Effector CD8-positive, alpha-beta T cell (primary cell): Measurements from ENCODE around the gene PRR9.
"Not testable (repeated sequence)": the region's sequence is repeated elsewhere in the genome, so short reads cannot be mapped to it uniquely, and the experiment has no call there.

Experiments used
- DNase-seq: peaks from one replicate; lab custom pipeline; 2025; lab: John Stamatoyannopoulos, UW

The PRR9 gene

GRCh38 chr1:153229076-153229829 is 11.9 kb downstream of the PRR9 start:
- DNase-seq = not testable (repeated sequence)

DNA sequence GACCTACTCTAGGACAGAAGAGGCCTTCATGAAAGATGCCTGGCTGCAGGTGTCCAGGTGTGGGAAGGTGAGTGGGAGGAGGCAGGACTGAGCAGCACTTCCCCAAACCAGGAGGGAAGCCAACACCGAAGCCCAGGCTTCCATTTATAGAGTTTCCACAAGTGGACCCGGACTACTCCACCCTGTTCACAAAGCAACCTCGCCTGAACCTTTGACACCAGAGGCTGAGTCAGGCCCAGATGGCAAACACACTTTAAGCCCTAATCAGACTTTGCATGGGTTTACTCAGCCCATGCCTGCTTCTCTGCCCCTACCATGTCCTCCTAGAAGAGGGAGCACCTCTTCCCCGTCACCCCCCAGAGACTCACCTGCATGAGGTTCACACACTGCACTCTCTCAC is 14.0 kb downstream of the PRR9 start:
- DNase-seq = no peak

- no peak for DNase-seq
These were observed 14.4 kb downstream of the PRR9 start for GRCh38 chr1:153231785-153232184.

- DNase-seq = no peak
These were observed 15.2 kb downstream of the PRR9 start for GRCh38 chr1:153232553-153232952.

DNA sequence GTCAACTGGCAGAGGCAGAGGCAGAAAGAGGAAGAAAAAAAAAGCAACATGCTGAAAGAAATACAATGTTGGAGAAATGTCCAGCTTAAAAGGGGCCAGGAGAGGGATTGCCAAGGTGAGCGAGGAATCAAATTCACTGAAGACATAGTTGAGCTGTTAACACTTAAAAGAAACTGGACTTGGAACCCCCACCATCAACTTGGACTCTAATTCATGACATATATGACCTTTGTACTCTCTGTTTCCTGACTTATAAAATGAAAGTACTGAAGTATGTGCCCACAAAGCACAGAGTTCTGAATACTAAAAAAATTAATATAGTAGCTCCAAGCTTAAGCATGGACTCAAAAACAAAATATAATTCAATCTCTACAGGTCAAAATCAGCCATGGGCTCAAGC is 16.1 kb downstream of the PRR9 start:
- DNase-seq = no peak

DNA sequence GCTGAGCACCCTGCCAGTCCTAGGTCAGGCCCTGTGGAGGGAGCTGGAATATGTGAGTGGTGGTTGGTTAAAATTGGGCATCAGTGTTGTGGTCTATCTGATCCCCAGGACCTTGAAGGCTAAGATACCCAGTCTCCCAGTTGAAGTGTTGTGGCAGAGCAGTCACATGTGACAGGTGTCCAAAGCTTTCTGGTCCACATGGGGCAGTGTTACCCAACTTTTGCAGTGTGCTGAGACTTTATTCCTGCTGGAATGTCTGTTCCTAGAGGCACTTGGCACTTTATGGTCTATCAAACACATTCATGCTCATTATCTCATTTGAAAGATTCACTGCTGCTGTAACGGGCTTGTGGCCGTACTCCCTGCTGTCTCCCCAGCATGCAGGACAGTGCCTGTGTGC is 21.1 kb downstream of the PRR9 start:
- DNase-seq = no peak

- DNase-seq = no peak
These were observed 24.8 kb downstream of the PRR9 start for GRCh38 chr1:153242160-153242559.

- no peak for DNase-seq
These were observed 28.1 kb downstream of the PRR9 start for GRCh38 chr1:153245466-153245865.

GRCh38 chr1:153246018-153246417 is 28.6 kb downstream of the PRR9 start:
- no peak for DNase-seq

GRCh38 chr1:153246825-153247224 is 29.4 kb downstream of the PRR9 start:
- no peak for DNase-seq

- DNase-seq = no peak
These were observed 30.9 kb downstream of the PRR9 start for GRCh38 chr1:153248176-153248879.

GRCh38 chr1:153250166-153250565 is 32.8 kb downstream of the PRR9 start:
- no peak for DNase-seq

DNA sequence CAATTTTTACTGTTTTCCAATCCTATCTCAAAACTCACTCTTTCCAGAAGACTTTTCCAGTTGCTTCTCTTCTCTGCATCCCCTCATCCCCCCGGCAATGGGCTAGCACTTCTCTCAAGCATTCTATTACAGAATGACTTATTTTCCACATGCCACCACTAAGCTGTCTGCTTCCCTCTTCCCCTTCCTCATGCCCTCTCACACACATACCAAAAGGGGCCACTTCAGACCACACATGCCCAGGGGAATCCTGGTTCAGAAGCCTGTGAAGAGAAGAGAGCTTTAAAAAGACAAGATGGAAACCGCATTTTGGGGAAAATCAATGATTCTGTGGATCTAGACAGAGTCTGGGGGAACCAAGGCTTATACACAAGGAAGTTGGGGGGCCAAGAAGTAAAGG is 33.7 kb downstream of the PRR9 start:
- DNase-seq = no peak

- no peak for DNase-seq
These were observed 34.2 kb downstream of the PRR9 start for GRCh38 chr1:153251562-153251961.

DNA sequence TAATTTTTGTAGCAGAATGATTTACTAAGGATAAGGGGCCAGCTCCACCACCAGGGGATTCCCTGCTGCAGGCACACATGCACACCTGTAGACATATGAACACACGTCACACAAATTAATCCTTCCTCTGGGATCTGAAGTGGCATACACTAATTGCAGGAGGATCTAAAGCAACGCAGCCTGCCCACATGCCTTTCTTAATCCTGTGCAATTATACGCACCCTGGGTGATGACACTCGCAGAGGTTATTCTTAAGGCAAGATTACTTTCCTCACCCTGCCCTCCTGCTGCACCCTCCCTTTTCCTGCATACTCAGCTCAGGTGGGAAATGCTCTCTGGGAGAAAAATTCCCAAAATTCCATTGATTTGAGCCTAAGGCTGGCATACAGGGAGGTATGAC is 34.6 kb downstream of the PRR9 start:
- no peak for DNase-seq

DNA sequence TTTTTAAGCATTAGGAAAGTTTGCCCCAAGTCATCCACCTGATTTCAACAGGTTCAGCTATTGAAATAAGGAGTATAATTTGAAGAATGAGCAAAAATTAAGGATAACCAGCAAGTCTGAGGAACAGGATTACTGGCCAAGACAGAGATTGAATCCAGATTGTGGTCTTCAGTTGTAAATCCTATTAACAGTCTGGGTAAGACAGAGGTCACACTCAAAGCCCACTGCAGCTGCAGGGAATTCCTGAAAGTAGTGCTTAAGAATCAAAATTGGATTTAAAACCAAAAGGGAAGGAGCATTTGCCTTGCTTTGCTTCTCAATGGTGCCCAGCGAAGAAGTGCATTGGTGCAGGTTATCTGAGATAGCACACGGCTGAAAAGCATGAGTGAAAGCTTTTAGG is 35.7 kb downstream of the PRR9 start:
- no peak for DNase-seq

- DNase-seq = no peak
These were observed 36.3 kb downstream of the PRR9 start for GRCh38 chr1:153253693-153254092.

DNA sequence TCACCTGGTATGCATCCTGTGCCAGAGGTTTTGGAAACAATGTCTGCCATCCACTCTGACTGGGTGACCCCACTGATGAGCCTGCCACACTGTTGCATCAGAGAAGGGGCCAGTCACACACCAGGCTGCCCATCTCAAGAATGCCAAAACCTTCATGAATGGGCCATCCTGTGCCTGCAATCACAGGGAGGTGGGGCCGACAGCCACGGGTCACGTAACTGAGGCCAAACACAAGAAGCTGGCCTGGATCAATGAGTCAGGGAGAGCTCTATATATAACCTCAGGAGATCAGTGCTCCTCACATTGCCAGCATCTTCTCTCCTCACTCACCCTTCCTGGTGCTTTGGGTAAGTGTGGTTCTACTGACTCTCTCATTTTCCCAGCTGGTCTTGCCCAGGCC is 42.0 kb downstream of the PRR9 start, which contains the start of gene LORICRIN:
LORICRIN (plus strand) TSS at position 301 of the 400 bp plus-strand sequence. CDS start 1,263 bp downstream, outside the sequence.
- DNase-seq = no peak

- no peak for DNase-seq
These were observed 43.3 kb downstream of the PRR9 start for GRCh38 chr1:153260585-153261280.

DNA sequence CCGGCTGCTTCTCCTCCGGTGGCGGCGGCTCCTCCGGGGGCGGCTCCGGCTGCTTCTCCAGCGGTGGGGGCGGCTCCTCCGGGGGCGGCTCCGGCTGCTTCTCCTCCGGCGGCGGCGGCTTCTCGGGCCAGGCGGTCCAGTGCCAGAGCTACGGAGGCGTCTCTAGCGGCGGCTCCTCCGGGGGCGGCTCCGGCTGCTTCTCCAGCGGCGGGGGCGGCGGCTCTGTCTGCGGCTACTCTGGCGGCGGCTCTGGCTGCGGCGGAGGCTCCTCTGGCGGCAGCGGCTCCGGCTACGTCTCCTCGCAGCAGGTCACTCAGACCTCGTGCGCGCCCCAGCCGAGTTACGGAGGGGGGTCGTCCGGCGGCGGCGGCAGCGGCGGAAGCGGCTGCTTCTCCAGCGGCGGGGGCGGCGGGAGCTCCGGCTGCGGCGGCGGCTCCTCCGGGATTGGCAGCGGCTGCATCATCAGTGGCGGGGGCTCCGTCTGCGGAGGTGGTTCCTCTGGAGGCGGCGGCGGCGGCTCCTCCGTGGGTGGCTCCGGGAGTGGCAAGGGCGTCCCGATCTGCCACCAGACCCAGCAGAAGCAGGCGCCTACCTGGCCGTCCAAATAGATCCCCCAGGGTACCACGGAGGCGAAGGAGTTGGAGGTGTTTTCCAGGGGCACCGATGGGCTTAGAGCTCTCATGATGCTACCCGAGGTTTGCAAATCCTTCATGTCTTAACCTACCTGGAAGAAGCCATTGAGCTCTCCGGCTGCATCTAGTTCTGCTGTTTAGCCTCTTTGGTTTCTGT is 44.1 kb downstream of the PRR9 start:
- DNase-seq = no peak

GRCh38 chr1:153262070-153262366 is 44.6 kb downstream of the PRR9 start:
- no peak for DNase-seq

DNA sequence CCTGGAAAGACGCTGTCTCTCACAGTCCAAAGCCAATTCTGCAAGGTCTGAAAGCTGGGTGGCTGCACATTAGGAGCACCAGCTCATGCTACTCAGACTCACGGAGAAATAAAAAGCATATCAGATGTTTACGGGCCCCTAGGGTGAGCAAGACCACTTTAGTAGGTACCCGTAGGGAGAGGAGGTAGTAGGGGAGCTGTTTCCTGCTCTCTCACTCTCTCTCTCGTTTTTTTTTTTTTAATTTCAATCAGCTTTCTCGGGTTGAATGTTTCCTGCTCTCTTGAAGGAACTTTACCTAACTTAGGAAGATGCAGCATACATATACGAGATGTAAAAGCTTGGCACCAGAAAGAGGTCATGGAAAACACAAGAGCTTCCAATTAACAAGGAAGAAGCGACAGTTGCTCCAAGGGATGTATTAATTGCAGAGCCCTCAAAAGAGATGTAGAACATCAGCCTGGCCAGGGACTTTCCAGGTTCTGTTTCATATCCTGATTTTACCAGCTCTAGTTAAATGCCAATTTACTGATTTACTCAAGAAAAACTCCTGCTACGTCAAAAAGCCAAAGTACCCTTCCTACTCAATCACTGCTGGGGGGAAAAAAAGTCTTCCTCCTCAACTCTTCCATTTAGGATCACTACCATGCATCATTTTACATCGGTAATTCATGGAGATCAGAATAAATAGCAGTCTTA is 45.2 kb downstream of the PRR9 start:
- DNase-seq = no peak
